VCaP (cell line): Measurements from ENCODE around the gene PTPN6.
A peak's percentile ranks its signal among the peaks of the same experiment; 100 is the strongest.

Experiments
- H3K27ac ChIP-seq: fragments of 450-650 bp; 2 replicates; pipeline ENCODE4 v1.5.1; 2017
- CTCF ChIP-seq: fragments of 450-650 bp; conservative IDR thresholded peaks from 2 replicates; pipeline ENCODE4 v1.5.1; 2017; ENCODE audit warnings: mild to moderate bottlenecking, moderate library complexity

Gene PTPN6

DNA sequence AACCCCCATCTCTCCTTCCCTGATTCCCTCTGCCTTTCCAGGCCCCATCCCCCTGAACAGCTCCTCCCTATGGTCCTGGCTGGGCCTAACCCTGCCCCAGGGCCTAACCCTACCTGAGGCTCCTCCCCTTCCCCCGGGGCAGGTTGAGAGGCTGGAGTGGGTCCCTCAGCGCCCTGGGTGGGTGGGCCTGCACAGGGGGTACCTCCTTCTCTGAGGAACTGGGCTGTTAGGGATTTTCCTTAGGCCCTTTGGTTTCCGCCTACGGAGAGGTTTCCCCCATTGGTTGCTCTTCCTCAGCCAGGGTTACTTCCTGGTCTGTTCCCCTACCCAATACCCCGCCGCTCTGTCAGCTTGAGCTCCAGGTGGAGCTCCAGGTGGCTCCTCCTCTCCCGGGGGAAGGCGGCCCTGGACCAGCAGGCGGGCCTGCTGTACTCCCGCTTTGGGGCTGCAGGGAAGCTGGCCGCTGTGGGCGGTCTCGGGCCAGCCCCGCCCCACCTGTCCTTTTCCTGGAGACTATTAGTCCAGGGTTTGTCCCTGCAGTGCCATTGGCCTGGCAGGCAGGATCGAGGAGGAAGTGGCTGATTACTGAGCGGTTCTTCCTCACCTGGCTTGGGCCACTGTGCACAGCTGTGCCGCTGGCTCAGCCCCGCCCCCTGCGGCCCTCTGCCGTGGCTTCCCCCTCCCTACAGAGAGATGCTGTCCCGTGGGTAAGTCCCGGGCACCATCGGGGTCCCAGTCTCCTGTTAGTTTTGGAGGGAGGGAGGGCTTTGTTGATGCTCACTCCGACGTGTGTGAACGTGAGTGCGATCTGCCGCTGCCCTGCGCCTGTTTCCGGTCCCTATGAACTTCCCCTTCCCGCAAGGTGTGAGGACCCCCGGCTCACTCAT lies 4.9 kb upstream of the PTPN6 start:
- peak overlapping the region; percentile 96 for H3K27ac ChIP-seq

DNA sequence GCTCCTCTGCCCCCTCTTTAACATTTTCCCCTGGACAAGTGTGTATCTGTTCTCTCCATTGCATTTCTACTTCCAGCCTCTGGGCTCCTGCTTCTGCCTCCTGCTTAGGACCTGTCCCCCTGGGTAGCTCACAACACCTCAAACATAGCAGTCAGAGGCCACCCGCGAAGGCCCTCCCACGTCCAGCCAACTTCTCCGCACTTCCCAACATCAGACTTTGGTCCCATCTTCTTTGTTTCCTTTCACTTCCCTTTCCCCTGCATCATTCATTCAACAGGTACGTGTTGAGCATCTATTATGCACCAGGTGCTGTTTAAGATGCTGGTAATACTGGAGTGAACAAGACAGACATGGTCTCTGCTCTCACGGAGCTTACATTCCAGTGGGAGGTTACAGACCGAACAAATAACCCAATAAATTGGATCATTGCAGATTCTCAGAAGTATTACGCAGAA lies 4.2 kb upstream of the PTPN6 start:
- H3K27ac ChIP-seq: peak overlapping the region; percentile 96
- TF ChIP-seq CTCF: no peak

More for the DNA sequence above, 4.9 kb upstream of the PTPN6 start:
- no peak for TF ChIP-seq CTCF

DNA sequence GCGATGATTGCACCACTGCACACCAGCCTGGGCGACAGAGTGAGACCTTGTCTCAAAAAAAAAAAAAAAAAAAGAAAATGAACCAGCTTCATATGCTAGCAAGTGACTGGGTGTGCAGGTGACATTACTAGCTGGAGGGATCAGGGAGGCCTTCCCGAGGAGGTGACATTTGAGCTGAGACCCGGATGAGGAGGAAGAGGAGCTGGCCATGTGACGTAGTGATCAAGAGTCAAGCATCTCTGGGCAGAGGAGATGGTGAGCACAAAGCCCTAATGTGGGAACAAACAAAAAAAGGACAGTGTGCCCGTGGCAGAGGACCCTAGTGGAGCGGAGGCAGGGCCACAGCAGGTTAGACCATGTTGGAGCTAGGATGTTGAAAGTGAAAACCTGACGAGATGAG lies 3.5 kb upstream of the PTPN6 start:
- H3K27ac ChIP-seq: peak overlapping the region; percentile 96; the same call in 1 of the 2 replicates
- TF ChIP-seq CTCF: no peak

GRCh38 chr12:6948873-6949594 lies 2.1 kb upstream of the PTPN6 start:
- no peak overlapping the region for H3K27ac ChIP-seq

DNA sequence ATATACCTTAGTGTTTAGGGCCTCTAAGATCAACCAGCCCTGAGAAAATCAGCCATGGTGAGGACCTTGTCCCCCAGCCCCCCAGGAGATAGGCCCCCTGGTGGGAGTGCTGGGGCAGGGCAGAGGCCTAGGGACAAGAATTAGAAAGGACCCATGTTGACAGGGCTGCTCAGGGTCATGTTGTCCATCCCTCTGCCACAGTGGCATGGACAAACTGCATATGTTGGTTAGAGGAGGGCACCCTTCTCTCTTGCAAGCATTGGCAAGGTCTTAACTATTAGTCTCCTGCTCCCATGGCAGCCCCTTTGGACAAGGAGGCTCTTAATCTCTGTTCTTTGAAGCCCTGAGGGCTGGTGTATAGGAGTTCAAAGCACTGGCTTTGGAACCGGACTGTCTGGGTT lies 755 bp upstream of the PTPN6 start:
- peak; percentile 21 for TF ChIP-seq CTCF
- no peak overlapping the region for H3K27ac ChIP-seq

More at GRCh38 chr12:6948873-6949594, 2.1 kb upstream of the PTPN6 start:
- TF ChIP-seq CTCF: no peak

GRCh38 chr12:6951551-6952120 lies 480 bp downstream of the PTPN6 start:
- H3K27ac ChIP-seq: no peak overlapping the region
- no peak for TF ChIP-seq CTCF
